HepG2 (cell line): ENCODE results near the gene ATL2. TPM values are rescaled to one million over a fixed set of nuclear protein-coding genes. Genes with fewer than 3 reads are reported as not detected.

ENCODE experiments used
- CAMTA2 ChIP-seq: sonication (generic); formaldehyde crosslinking; IDR thresholded peaks from 2 replicates; pipeline ENCODE4 v1.4.0; 2020; ENCODE audit warnings: mild to moderate bottlenecking, missing genetic modification reagents, borderline replicate concordance
- CHD4 ChIP-seq: fragments of 200-600 bp; sonication (generic); IDR thresholded peaks from 2 replicates; pipeline ENCODE4 v1.7.0; 2017; ENCODE audit warnings: mild to moderate bottlenecking, low read length, borderline replicate concordance
- GABPA ChIP-seq, 2 experiments: IDR thresholded peaks; 2 replicates each; pipeline ENCODE4 v1.6.1; 2011 to 2016; ENCODE audit warnings: low read depth in 2 of 2, low read length in 1 of 2, missing biosample characterization in 1 of 2, missing genetic modification characterization in 1 of 2
- HOXA3 ChIP-seq: sonication (generic); formaldehyde crosslinking; IDR thresholded peaks from 2 replicates; pipeline ENCODE4 v1.5.0; 2020; ENCODE audit warnings: missing genetic modification reagents
- KLF16 ChIP-seq, 2 experiments: sonication (generic) in 1 of 2; formaldehyde crosslinking in 1 of 2; IDR thresholded peaks; 2 replicates each; pipeline versions ENCODE4 v1.6.1 to v1.8.0; 2016 to 2023; ENCODE audit warnings: missing genetic modification reagents in 2 of 2, missing compliant biosample characterization in 1 of 2
- MYNN ChIP-seq: sonication (generic); formaldehyde crosslinking; IDR thresholded peaks from 2 replicates; pipeline ENCODE4 v1.4.0; 2020; ENCODE audit warnings: mild to moderate bottlenecking, low read depth, missing genetic modification reagents
- SIN3B ChIP-seq: fragments of 150-350 bp; IDR thresholded peaks from 2 replicates; pipeline ENCODE4 v1.6.1; 2014; ENCODE audit warnings: low read length
- ZNF281 ChIP-seq: sonication (generic); formaldehyde crosslinking; IDR thresholded peaks from 2 replicates; pipeline ENCODE4 v1.4.0; 2020; ENCODE audit warnings: missing genetic modification reagents, borderline replicate concordance
- ZNF282 ChIP-seq: fragments of 450-650 bp; IDR thresholded peaks from 2 replicates; pipeline ENCODE4 v1.6.1; 2018; ENCODE audit not compliant: partially characterized antibody
- ZNF552 ChIP-seq: sonication (generic); formaldehyde crosslinking; IDR thresholded peaks from 2 replicates; pipeline ENCODE4 v1.9.0; 2022; ENCODE audit warnings: missing genetic modification reagents, mild to moderate bottlenecking, borderline replicate concordance
- ZNF574 ChIP-seq: sonication (generic); formaldehyde crosslinking; IDR thresholded peaks from 2 replicates; pipeline ENCODE4 v1.4.0; 2020; ENCODE audit warnings: missing genetic modification reagents
- ZNF576 ChIP-seq: sonication (generic); formaldehyde crosslinking; IDR thresholded peaks from 2 replicates; pipeline ENCODE4 v1.4.0; 2020; ENCODE audit warnings: mild to moderate bottlenecking, missing genetic modification reagents
- ZNF691 ChIP-seq: sonication (generic); formaldehyde crosslinking; IDR thresholded peaks from 2 replicates; pipeline ENCODE4 v1.4.0; 2020; ENCODE audit warnings: missing genetic modification reagents, low read depth, mild to moderate bottlenecking, borderline replicate concordance
- ZNF879 ChIP-seq: sonication (generic); formaldehyde crosslinking; IDR thresholded peaks from 2 replicates; pipeline ENCODE4 v1.8.1; 2023; ENCODE audit warnings: missing genetic modification reagents
- ZSCAN30 ChIP-seq: sonication (generic); formaldehyde crosslinking; IDR thresholded peaks from 2 replicates; pipeline ENCODE4 v1.5.0; 2020; ENCODE audit warnings: mild to moderate bottlenecking, missing genetic modification reagents
- polyA plus RNA-seq, 8 experiments: library from polyadenylated mRNA; depleted of rRNA in 3 of 8; stranded (reverse) in 7 of 8; unstranded in 1 of 8; fragments of >200 nt; fragmentation: Illumina TruSeq in 4 of 8; extraction: Trizol in 4 of 8; gene quantifications; 2 replicates each; pipeline versions ENCODE4 v1.2.1 to v1.2.3, GENCODE V29; 2011 to 2016; ENCODE audit warnings: low read depth in 4 of 8, missing spikeins in 1 of 8, mixed read lengths in 1 of 8; ENCODE audit not compliant: insufficient read depth in 1 of 8
- total RNA-seq, 5 experiments: library from RNA; depleted of rRNA; stranded (reverse); fragments of >200 nt; fragmentation: Illumina TruSeq; extraction: Trizol; gene quantifications; 2 replicates each; pipeline ENCODE4 v1.2.3, GENCODE V29; 2016; ENCODE audit warnings: low read depth in 1 of 5
- TF ChIP-seq, protein P1 (sequence below): sonication (generic); formaldehyde crosslinking; IDR thresholded peaks from 2 replicates; pipeline ENCODE4 v1.4.0; 2020; ENCODE audit warnings: low read depth, missing genetic modification reagents

ATL2 gene
- total and polyA plus RNA-seq, 2 of the 13 experiments (the other 11 are each of a cell fraction or from before 2014, with no cell fraction given), result 56.5 to 119 TPM

DNA sequence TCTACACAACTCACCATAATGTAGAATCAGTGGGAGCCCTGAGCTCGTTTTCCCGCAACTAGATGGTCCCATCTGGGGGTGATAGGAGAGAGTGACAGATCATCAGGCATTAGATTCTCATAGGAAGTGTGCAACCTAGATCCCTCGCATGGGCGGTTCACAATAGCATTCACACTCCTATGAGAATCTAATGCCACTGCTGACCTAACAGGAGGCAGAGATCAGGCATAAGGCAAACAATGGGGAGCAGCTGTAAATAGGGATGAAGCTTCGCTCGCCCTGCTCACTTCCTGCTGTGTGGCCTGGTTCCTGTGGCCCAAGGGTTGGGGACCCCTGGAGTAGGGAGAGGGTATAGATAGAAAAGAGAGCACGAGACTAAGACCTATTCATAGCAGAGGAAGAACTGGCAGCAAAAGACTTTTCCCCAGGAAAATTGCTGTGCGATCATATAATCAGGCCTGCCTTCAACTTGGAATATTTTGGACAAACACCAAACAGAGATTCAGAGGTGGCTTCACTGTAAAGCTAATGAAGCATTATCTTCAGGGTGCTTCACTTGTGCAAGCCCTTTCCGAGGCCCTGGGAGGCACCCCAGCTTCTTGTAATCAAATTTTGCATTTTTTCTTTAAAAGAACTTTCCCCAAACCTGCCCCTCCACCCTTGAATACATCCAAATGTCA, 29.0 kb upstream of the ATL2 start (continued):
- TF ChIP-seq ZNF574 (0 out of 2 replicates have a peak, but pooled peaks have one; percentile 5), CHD4 (no peak), SIN3B (no peak), ZNF879 (CRISPR knock-in tag) (no peak), ZNF691 (CRISPR knock-in tag) (no peak), ZNF552 (no peak; the same call in 1 of the 2 replicates), KLF16 (CRISPR knock-in tag; IDR thresholded peaks at IDR 0.05) (peak in 1 of 2 experiments; percentile 9; a peak in 1 of 4 replicates), ZNF282 (no peak), GABPA (IDR thresholded peaks at IDR 0.05; ENCODE audit: low read depth, low read length) (peak; percentile 28; the same call in 1 of the 2 replicates), GABPA (CRISPR knock-in tag; IDR thresholded peaks at IDR 0.05; ENCODE audit: low read depth) (peak; percentile 77), ZNF576 (CRISPR knock-in tag) (no peak), CAMTA2 (CRISPR knock-in tag) (0 out of 2 replicates have a peak, but pooled peaks have one; percentile 17), MYNN (CRISPR knock-in tag) (no peak), HOXA3 (peak; percentile 66), ZNF281 (CRISPR knock-in tag) (peak; percentile 48; the same call in 1 of the 2 replicates), ZSCAN30 (CRISPR knock-in tag) (no peak)
- TF ChIP-seq, protein P1, sequence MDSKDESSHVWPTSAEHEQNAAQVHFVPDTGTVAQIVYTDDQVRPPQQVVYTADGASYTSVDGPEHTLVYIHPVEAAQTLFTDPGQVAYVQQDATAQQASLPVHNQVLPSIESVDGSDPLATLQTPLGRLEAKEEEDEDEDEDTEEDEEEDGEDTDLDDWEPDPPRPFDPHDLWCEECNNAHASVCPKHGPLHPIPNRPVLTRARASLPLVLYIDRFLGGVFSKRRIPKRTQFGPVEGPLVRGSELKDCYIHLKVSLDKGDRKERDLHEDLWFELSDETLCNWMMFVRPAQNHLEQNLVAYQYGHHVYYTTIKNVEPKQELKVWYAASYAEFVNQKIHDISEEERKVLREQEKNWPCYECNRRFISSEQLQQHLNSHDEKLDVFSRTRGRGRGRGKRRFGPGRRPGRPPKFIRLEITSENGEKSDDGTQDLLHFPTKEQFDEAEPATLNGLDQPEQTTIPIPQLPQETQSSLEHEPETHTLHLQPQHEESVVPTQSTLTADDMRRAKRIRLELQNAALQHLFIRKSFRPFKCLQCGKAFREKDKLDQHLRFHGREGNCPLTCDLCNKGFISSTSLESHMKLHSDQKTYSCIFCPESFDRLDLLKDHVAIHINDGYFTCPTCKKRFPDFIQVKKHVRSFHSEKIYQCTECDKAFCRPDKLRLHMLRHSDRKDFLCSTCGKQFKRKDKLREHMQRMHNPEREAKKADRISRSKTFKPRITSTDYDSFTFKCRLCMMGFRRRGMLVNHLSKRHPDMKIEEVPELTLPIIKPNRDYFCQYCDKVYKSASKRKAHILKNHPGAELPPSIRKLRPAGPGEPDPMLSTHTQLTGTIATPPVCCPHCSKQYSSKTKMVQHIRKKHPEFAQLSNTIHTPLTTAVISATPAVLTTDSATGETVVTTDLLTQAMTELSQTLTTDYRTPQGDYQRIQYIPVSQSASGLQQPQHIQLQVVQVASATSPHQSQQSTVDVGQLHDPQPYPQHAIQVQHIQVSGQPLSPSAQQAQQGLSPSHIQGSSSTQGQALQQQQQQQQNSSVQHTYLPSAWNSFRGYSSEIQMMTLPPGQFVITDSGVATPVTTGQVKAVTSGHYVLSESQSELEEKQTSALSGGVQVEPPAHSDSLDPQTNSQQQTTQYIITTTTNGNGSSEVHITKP, result no peak
